IMR-90 (cell line): ENCODE data around the gene ME2. TPM values are rescaled to one million over a fixed set of nuclear protein-coding genes. Genes with fewer than 3 reads are reported as not detected.

Source experiments
- ATAC-seq: fragments of 200-7000 bp; cut with Tn5 transposase; 2 replicates; pipeline ENCODE4 v1.9.1; 2020; ENCODE audit warnings: low read depth, mild to moderate bottlenecking, moderate library complexity
- BruUV-seq: library from RNA; stranded (reverse); fragments of 400-500 nt; replicated peaks from 2 replicates; lab custom pipeline; 2021; lab: Mats Ljungman, UMichigan
- CTCF ChIA-PET: fragments of 300-600 bp; formaldehyde crosslinking; extraction: SDS; loops from one replicate; lab custom pipeline; 2021; ENCODE audit warnings: antibody characterized with exemption; lab: Yijun Ruan, JAX
- POLR2A ChIA-PET: fragments of 300-600 bp; sonication (Branson Sonifier 250); formaldehyde crosslinking; loops from one replicate; lab custom pipeline; 2022; ENCODE audit warnings: antibody characterized with exemption; ENCODE audit not compliant: unreplicated experiment; lab: Charles Lee
- DNase-seq: peaks from one replicate; pipeline ENCODE4 v3.0.0; 2013
- H2AFZ ChIP-seq: replicated peaks from 2 replicates; pipeline ENCODE3; 2013; ENCODE audit warnings: low read length, mild to moderate bottlenecking; ENCODE audit not compliant: poor library complexity
- H2AK5ac ChIP-seq: 2 replicates; pipeline ENCODE4 v1.6.1; 2013; ENCODE audit warnings: low read depth, low read length, inconsistent platforms
- H2AK9ac ChIP-seq: replicated peaks from 2 replicates; pipeline ENCODE3; 2013; ENCODE audit warnings: mild to moderate bottlenecking, low read depth, low read length, moderate library complexity; ENCODE audit not compliant: poor library complexity
- H2BK120ac ChIP-seq: 2 replicates; pipeline ENCODE4 v1.6.1; 2013; ENCODE audit warnings: low read depth, low read length, inconsistent platforms
- H2BK15ac ChIP-seq: 3 replicates; pipeline ENCODE4 v1.6.1; 2013; ENCODE audit warnings: low read depth, low read length, inconsistent platforms
- H2BK20ac ChIP-seq: 2 replicates; pipeline ENCODE4 v1.6.1; 2013; ENCODE audit warnings: low read depth, mild to moderate bottlenecking, inconsistent platforms, low read length, moderate library complexity
- H2BK5ac ChIP-seq: 2 replicates; pipeline ENCODE4 v1.6.1; 2013; ENCODE audit warnings: mild to moderate bottlenecking, low read depth, low read length, inconsistent platforms; ENCODE audit not compliant: poor library complexity, severe bottlenecking
- H3K14ac ChIP-seq: replicated peaks from 2 replicates; pipeline ENCODE4 v1.6.1; 2013; ENCODE audit warnings: low read depth, low read length, inconsistent platforms
- H3K18ac ChIP-seq: 2 replicates; pipeline ENCODE4 v1.6.1; 2013; ENCODE audit warnings: low read depth, low read length, control low read depth
- H3K23ac ChIP-seq: 2 replicates; pipeline ENCODE4 v1.6.1; 2013; ENCODE audit warnings: low read depth, low read length, inconsistent platforms
- H3K27ac ChIP-seq: 2 replicates; pipeline ENCODE4 v1.5.1; 2013; ENCODE audit warnings: mild to moderate bottlenecking, control low read depth, low read length; ENCODE audit not compliant: insufficient read depth
- H3K27me3 ChIP-seq: 2 replicates; pipeline ENCODE4 v1.6.1; 2013; ENCODE audit warnings: low read length; ENCODE audit not compliant: control insufficient read depth, insufficient read depth
- H3K36me3 ChIP-seq: 2 replicates; pipeline ENCODE4 v1.6.1; 2013; ENCODE audit warnings: low read length, mixed read lengths; ENCODE audit not compliant: control insufficient read depth, insufficient read depth
- H3K4ac ChIP-seq: 2 replicates; pipeline ENCODE4 v1.6.1; 2013; ENCODE audit warnings: low read depth, low read length, inconsistent platforms
- H3K4me1 ChIP-seq: 2 replicates; pipeline ENCODE4 v1.6.1; 2013; ENCODE audit warnings: low read length, mixed read lengths; ENCODE audit not compliant: control insufficient read depth, insufficient read depth
- H3K4me2 ChIP-seq: 2 replicates; pipeline ENCODE4 v1.6.1; 2013; ENCODE audit warnings: low read depth, mild to moderate bottlenecking, control low read depth, low read length, moderate library complexity
- H3K4me3 ChIP-seq: 2 replicates; pipeline ENCODE4 v1.5.1; 2013; ENCODE audit warnings: low read depth, mild to moderate bottlenecking, control low read depth, low read length, moderate library complexity; ENCODE audit not compliant: insufficient read depth
- H3K56ac ChIP-seq: 2 replicates; pipeline ENCODE4 v1.6.1; 2013; ENCODE audit warnings: low read length, inconsistent platforms; ENCODE audit not compliant: insufficient read depth; ENCODE audit errors: extremely low read depth
- H3K79me1 ChIP-seq, 2 experiments: 2 replicates each; pipeline ENCODE4 v1.6.1; 2013; ENCODE audit warnings: low read length in 2 of 2, inconsistent platforms in 1 of 2, low read depth in 1 of 2
- H3K9ac ChIP-seq: 2 replicates; pipeline ENCODE4 v1.6.1; 2013; ENCODE audit warnings: low read depth, low read length, control low read depth
- H3K9me1 ChIP-seq: 2 replicates; pipeline ENCODE4 v1.6.1; 2013; ENCODE audit warnings: low read length, inconsistent platforms; ENCODE audit not compliant: insufficient read depth
- H3K9me3 ChIP-seq: 2 replicates; pipeline ENCODE4 v1.6.1; 2013; ENCODE audit warnings: low read length; ENCODE audit not compliant: control insufficient read depth, insufficient read depth
- H4K20me1 ChIP-seq: 2 replicates; pipeline ENCODE4 v1.6.1; 2013; ENCODE audit warnings: low read length, inconsistent platforms; ENCODE audit not compliant: insufficient read depth
- H4K5ac ChIP-seq: 2 replicates; pipeline ENCODE4 v1.6.1; 2013; ENCODE audit warnings: mild to moderate bottlenecking, low read depth, low read length, control low read depth
- H4K8ac ChIP-seq, 2 experiments: 2 replicates each; pipeline ENCODE4 v1.6.1; 2013; ENCODE audit warnings: low read depth in 2 of 2, low read length in 2 of 2, control low read depth in 1 of 2, inconsistent platforms in 1 of 2
- H4K91ac ChIP-seq: 2 replicates; pipeline ENCODE4 v1.6.1; 2013; ENCODE audit warnings: low read depth, low read length, inconsistent platforms; ENCODE audit not compliant: insufficient read depth
- BHLHE40 ChIP-seq: fragments of 150-350 bp; IDR thresholded peaks from 2 replicates; pipeline ENCODE4 v1.6.1; 2016; ENCODE audit warnings: mild to moderate bottlenecking, low read depth, low read length
- CEBPB ChIP-seq: IDR thresholded peaks from 2 replicates; pipeline ENCODE4 v1.6.1; 2012; ENCODE audit warnings: low read depth, low read length, improper control_type of control experiment
- CTCF ChIP-seq: conservative IDR thresholded peaks from 2 replicates; pipeline ENCODE4 v1.5.1; 2012; ENCODE audit warnings: mild to moderate bottlenecking, low read depth, low read length, improper control_type of control experiment
- ELK1 ChIP-seq: fragments of 150-350 bp; IDR thresholded peaks from 2 replicates; pipeline ENCODE4 v1.6.1; 2016; ENCODE audit warnings: low read depth, mild to moderate bottlenecking, low read length, moderate library complexity, borderline replicate concordance
- MAFK ChIP-seq: IDR thresholded peaks from 2 replicates; pipeline ENCODE4 v1.6.1; 2012; ENCODE audit warnings: low read depth, low read length, improper control_type of control experiment
- MAZ ChIP-seq: IDR thresholded peaks from 2 replicates; pipeline ENCODE4 v1.6.1; 2012; ENCODE audit warnings: low read depth, mild to moderate bottlenecking, low read length, improper control_type of control experiment, moderate library complexity, borderline replicate concordance
- WGBS, 2 experiments: methylation state at CpG; one replicate each; pipeline versions ENCODE4 v1.1.5 to v1.1.7; 2013; ENCODE audit warnings: missing lambda C conversion rate in 2 of 2; ENCODE audit not compliant: insufficient read length in 1 of 2; ENCODE audit errors: extremely low coverage in 2 of 2; 5-methylcytosine and 5-hydroxymethylcytosine counted together
- dilution Hi-C: fragments of 300-500 bp; cut with HindIII; formaldehyde crosslinking; loops from one replicate; pipeline ENCODE4 v1.14.3; 2018; ENCODE audit warnings: low sequenced_read_pairs; ENCODE audit not compliant: unreplicated experiment
- in situ Hi-C: fragments of 300-500 bp; cut with MboI; formaldehyde crosslinking; loops from 3 replicates; pipeline ENCODE4 v1.14.3; 2019; ENCODE audit warnings: low sequenced_read_pairs, inconsistent platforms, mixed read lengths
- intact Hi-C: fragments of 100-400 bp; cut with micrococcal nuclease; formaldehyde crosslinking; loops from 2 replicates; pipeline ENCODE4 v1.10.0; 2022
- polyA plus RNA-seq, 3 experiments: library from polyadenylated mRNA; depleted of rRNA; stranded (reverse); fragments of >200 nt; gene quantifications; 2 replicates each; pipeline ENCODE4 v1.2.3, GENCODE V29; 2012; ENCODE audit warnings: low replicate concordance in 1 of 3
- total RNA-seq: library from RNA; depleted of rRNA; stranded (reverse); fragments of >200 nt; gene quantifications from 2 replicates; pipeline ENCODE4 v1.2.3, GENCODE V29; 2012

Gene ME2
- total and polyA plus RNA-seq, 2 of the 4 experiments (the other 2 are of a cell fraction), result 29.7 to 32.6 TPM

GRCh38 chr18:50842846-50843245 lies 36.1 kb upstream of the ME2 start:
- H2AFZ ChIP-seq, result no peak overlapping the region
- 0% methylated on average over 1 of the region's 1 CpG; no CpG with 5 or more reads in 1 of the 2 experiments for WGBS, 2 experiments

More at GRCh38 chr18:50842846-50843245, 36.1 kb upstream of the ME2 start:
- H3K56ac ChIP-seq, result no peak overlapping the region
- no peaks in the 10 kb centered on the region for H3K9me1 ChIP-seq
- TF ChIP-seq BHLHE40 (no peak), ELK1 (no peak), MAFK (no peak), CTCF (no peak), CEBPB (no peak), MAZ (no peak)
- no peak overlapping the region for H4K91ac ChIP-seq
- no peak for DNase-seq
- no peak overlapping the region for H3K23ac ChIP-seq
- dilution Hi-C loops (no loop called here), intact Hi-C loops (no loop called here), in situ Hi-C loops (no loop called here)
- CTCF ChIA-PET, result no interaction called here
- no peaks in the 10 kb centered on the region for H3K4me1 ChIP-seq
- no peak overlapping the region for H2AK5ac ChIP-seq
- H3K18ac ChIP-seq, result no peak overlapping the region
- no peak overlapping the region for H3K4ac ChIP-seq
- no peaks in the 10 kb centered on the region for H4K20me1 ChIP-seq
- H2BK15ac ChIP-seq, result no peak overlapping the region
- H3K27ac ChIP-seq, result no peak overlapping the region
- no peak overlapping the region for H4K8ac ChIP-seq
- H2BK5ac ChIP-seq, result no peak overlapping the region
- no peak overlapping the region for H3K14ac ChIP-seq
- ATAC-seq, result no peak
- H3K4me3 ChIP-seq, result no peak overlapping the region
- no peak overlapping the region for H4K5ac ChIP-seq
- H3K27me3 ChIP-seq, result peaks cover 3% of the 10 kb centered on the region
- no peaks in the 10 kb centered on the region for H3K9me3 ChIP-seq
- H3K79me1 ChIP-seq, result no peaks in the 10 kb centered on the region
- no TSS peak for BruUV-seq
- POLR2A ChIA-PET, result no interaction called here
- H2BK20ac ChIP-seq, result no peak overlapping the region
- no peaks in the 10 kb centered on the region for H3K36me3 ChIP-seq
- no peak overlapping the region for H3K4me2 ChIP-seq
- H2AK9ac ChIP-seq, result no peak overlapping the region
- H3K9ac ChIP-seq, result no peak overlapping the region
- no peak overlapping the region for H2BK120ac ChIP-seq
